HK-2 (cell line): Measurements from ENCODE around the gene RASSF5.

Source experiments
- DNase-seq: peaks from one replicate; pipeline ENCODE4 v3.0.0-alpha.2; 2018; ENCODE audit not compliant: unreplicated experiment

Gene RASSF5

GRCh38 chr1:206507284-206508129 lies at the start of gene RASSF5:
Gene RASSF5 (plus strand): TSS chr1:206507531. CDS start chr1:206507603, 72 bp downstream.
- peak; percentile 64 for DNase-seq

- no peak for DNase-seq
These were observed 47.6 kb upstream of the RASSF5 start for GRCh38 chr1:206459703-206460102.

- no peak for DNase-seq
These were observed 46.4 kb upstream of the RASSF5 start for GRCh38 chr1:206460836-206461426.

- DNase-seq, result peak; percentile 69
These were observed 45.5 kb upstream of the RASSF5 start for GRCh38 chr1:206461602-206462455.

- DNase-seq, result no peak
These were observed 44.2 kb upstream of the RASSF5 start for GRCh38 chr1:206463137-206463536.

GRCh38 chr1:206463911-206464310 lies 43.4 kb upstream of the RASSF5 start:
- no peak for DNase-seq

GRCh38 chr1:206464456-206464964 lies 42.8 kb upstream of the RASSF5 start:
- DNase-seq, result no peak

- no peak for DNase-seq
These were observed 41.4 kb upstream of the RASSF5 start for GRCh38 chr1:206465951-206466350.

GRCh38 chr1:206466840-206467649 lies 40.3 kb upstream of the RASSF5 start:
- DNase-seq, result no peak

GRCh38 chr1:206467915-206468314 lies 39.4 kb upstream of the RASSF5 start:
- DNase-seq, result no peak

- no peak for DNase-seq
These were observed 38.8 kb upstream of the RASSF5 start for GRCh38 chr1:206468571-206468970.

GRCh38 chr1:206469411-206469932 lies 37.9 kb upstream of the RASSF5 start:
- no peak for DNase-seq

GRCh38 chr1:206469933-206470691 lies 37.2 kb upstream of the RASSF5 start, which contains the start of gene IKBKE:
Gene IKBKE (plus strand): TSS chr1:206470476. CDS start chr1:206473228, 2,752 bp downstream.
- DNase-seq, result peak; percentile 70

- peak; percentile 47 for DNase-seq
These were observed 36.5 kb upstream of the RASSF5 start for GRCh38 chr1:206470692-206471414.

GRCh38 chr1:206471415-206471801 lies 35.9 kb upstream of the RASSF5 start:
- no peak for DNase-seq

- DNase-seq, result no peak
These were observed 35.3 kb upstream of the RASSF5 start for GRCh38 chr1:206472024-206472423.

GRCh38 chr1:206472454-206472853 lies 34.9 kb upstream of the RASSF5 start:
- DNase-seq, result no peak

GRCh38 chr1:206472886-206473285 lies 34.4 kb upstream of the RASSF5 start:
- DNase-seq, result no peak

GRCh38 chr1:206476058-206476457 lies 31.3 kb upstream of the RASSF5 start:
- DNase-seq, result no peak
